GM12801 (cell line): ENCODE measurements around the gene IRF2.

Experiments
- TF ChIP-seq, protein P1 (sequence below): IDR thresholded peaks from one replicate; pipeline ENCODE4 v1.5.1; 2011; ENCODE audit warnings: control low read depth; ENCODE audit not compliant: insufficient read length; ENCODE audit errors: extremely low read depth

IRF2 gene

GRCh38 chr4:184409502-184409901 is 64.8 kb downstream of the IRF2 start:
- TF ChIP-seq, protein P1, sequence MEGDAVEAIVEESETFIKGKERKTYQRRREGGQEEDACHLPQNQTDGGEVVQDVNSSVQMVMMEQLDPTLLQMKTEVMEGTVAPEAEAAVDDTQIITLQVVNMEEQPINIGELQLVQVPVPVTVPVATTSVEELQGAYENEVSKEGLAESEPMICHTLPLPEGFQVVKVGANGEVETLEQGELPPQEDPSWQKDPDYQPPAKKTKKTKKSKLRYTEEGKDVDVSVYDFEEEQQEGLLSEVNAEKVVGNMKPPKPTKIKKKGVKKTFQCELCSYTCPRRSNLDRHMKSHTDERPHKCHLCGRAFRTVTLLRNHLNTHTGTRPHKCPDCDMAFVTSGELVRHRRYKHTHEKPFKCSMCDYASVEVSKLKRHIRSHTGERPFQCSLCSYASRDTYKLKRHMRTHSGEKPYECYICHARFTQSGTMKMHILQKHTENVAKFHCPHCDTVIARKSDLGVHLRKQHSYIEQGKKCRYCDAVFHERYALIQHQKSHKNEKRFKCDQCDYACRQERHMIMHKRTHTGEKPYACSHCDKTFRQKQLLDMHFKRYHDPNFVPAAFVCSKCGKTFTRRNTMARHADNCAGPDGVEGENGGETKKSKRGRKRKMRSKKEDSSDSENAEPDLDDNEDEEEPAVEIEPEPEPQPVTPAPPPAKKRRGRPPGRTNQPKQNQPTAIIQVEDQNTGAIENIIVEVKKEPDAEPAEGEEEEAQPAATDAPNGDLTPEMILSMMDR, result no peak

- TF ChIP-seq, protein P1, result no peak
Measured at GRCh38 chr4:184408684-184409081, 65.7 kb downstream of the IRF2 start.

- TF ChIP-seq, protein P1, result no peak
Measured at GRCh38 chr4:184408021-184408683, 66.2 kb downstream of the IRF2 start.

- TF ChIP-seq, protein P1, result no peak
Measured at GRCh38 chr4:184406958-184407391, 67.4 kb downstream of the IRF2 start.

GRCh38 chr4:184404047-184404446 is 70.3 kb downstream of the IRF2 start:
- TF ChIP-seq, protein P1, result no peak

GRCh38 chr4:184403384-184403781 is 71.0 kb downstream of the IRF2 start:
- TF ChIP-seq, protein P1, result no peak

GRCh38 chr4:184402740-184403383 is 71.5 kb downstream of the IRF2 start:
- TF ChIP-seq, protein P1, result no peak
